Immature natural killer cell (primary cell): ENCODE measurements around the gene GPR146. TPM values are rescaled to one million over a fixed set of nuclear protein-coding genes. Genes with fewer than 3 reads are reported as not detected.
"Not testable (repeated sequence)": the region's sequence is repeated elsewhere in the genome, so short reads cannot be mapped to it uniquely, and the experiment has no call there.

ENCODE experiments used
- DNase-seq, 3 donors: peaks; one replicate each; pipeline ENCODE4 v3.0.0; 2022; ENCODE audit warnings: mixed read lengths in 1 of 3
- H3K27ac Mint-ChIP-seq, 6 donors: one replicate each; pipeline ENCODE4 v1.8.0; 2020; ENCODE audit warnings: mixed read lengths in 6 of 6, mild to moderate bottlenecking in 5 of 6, inconsistent platforms in 4 of 6, moderate library complexity in 3 of 6
- H3K27me3 Mint-ChIP-seq, 3 donors: one replicate each; pipeline ENCODE4 v1.8.0; 2020 to 2021; ENCODE audit warnings: low read depth in 3 of 3, mild to moderate bottlenecking in 3 of 3, mixed read lengths in 3 of 3, moderate library complexity in 3 of 3, inconsistent platforms in 1 of 3
- H3K36me3 Mint-ChIP-seq, 3 donors: one replicate each; pipeline ENCODE4 v1.8.0; 2020; ENCODE audit warnings: mixed read lengths in 3 of 3, inconsistent platforms in 2 of 3, mild to moderate bottlenecking in 2 of 3
- H3K4me1 Mint-ChIP-seq, 2 donors: one replicate each; pipeline ENCODE4 v1.8.0; 2020; ENCODE audit warnings: inconsistent platforms in 2 of 2, mild to moderate bottlenecking in 2 of 2, mixed read lengths in 2 of 2, moderate library complexity in 1 of 2
- H3K4me3 Mint-ChIP-seq, 5 donors: one replicate each; pipeline ENCODE4 v1.8.0; 2020; ENCODE audit warnings: mild to moderate bottlenecking in 5 of 5, mixed read lengths in 5 of 5, inconsistent platforms in 3 of 5, moderate library complexity in 3 of 5
- H3K9me3 Mint-ChIP-seq, 6 donors: one replicate each; pipeline ENCODE4 v1.8.0; 2020; ENCODE audit warnings: mild to moderate bottlenecking in 6 of 6, mixed read lengths in 6 of 6, inconsistent platforms in 4 of 6, moderate library complexity in 3 of 6
- polyA plus RNA-seq, 3 donors: library from polyadenylated mRNA; unstranded; fragments of 300-500 nt; fragmentation: Illumina TruSeq; gene quantifications; one replicate each; pipeline ENCODE4 v1.2.3, GENCODE V29; 2021

GPR146 gene
- polyA plus RNA-seq, result 1 to 10 TPM in 2 of 3 donors, not detected in 1; 1.1 to 1.9 TPM

DNA sequence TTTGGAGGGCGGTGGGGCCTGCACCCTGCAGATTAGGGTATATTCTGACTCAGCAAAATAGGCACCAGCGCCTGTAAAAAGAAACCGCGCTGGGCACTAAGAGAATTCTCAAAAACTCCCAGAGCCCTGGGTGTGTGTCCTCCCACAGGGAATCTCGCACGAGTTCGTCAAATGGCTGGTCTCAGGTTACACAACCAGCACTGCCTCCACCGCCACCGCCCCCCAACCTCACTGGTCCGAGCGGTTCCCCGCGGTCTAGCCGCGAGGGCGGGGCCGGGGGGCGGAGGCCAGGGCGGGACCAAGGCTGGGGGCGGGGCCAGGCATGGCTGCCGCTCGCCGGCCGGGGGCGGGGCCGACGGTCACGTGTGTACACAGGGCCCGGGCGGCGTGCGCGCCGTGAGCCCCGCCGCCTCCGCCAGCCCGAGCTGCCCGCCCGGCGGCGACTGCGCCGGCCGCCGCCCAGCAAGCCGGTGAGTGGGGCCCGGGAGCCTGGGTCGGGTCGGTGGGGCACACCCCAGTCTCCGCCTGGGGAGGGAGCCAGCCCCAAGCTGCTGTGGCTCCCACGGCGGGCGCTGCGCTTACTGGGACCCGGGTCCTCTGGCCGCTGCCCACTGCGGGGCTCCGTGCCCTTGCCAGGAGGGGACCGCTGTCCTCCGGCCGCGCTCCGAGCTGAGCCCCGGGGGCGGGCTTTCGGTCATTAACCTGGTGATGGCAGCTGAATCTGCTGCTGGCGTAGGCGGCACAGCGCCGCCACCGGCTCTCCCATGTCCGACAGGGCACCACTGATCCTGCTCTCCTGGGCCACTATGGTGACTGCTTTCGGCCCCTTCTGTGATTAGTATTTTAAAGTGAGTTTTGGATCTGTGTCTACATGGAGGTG lies at the start of gene GPR146:
Gene GPR146 (plus strand): TSS at position 358 of the 880 bp plus-strand sequence. CDS start 12,970 bp downstream, outside the sequence.
- no peaks in the 10 kb centered on the region for H3K9me3 Mint-ChIP-seq
- peaks cover 48 to 55% of the 10 kb centered on the region in 2 donors for H3K4me1 Mint-ChIP-seq
- H3K27me3 Mint-ChIP-seq, result peaks cover 24 to 27% (median 26%) of the 10 kb centered on the region in 3 donors
- DNase-seq, result peak; percentile 84 to 86 (median 84)
- H3K4me3 Mint-ChIP-seq, result peak within 1 kb of the TSS; percentile 83 to 90 (median 88)
- H3K36me3 Mint-ChIP-seq, result no peaks in the 10 kb centered on the region
- H3K27ac Mint-ChIP-seq, result peak within 1 kb of the TSS; percentile 62 to 86 (median 80)

DNA sequence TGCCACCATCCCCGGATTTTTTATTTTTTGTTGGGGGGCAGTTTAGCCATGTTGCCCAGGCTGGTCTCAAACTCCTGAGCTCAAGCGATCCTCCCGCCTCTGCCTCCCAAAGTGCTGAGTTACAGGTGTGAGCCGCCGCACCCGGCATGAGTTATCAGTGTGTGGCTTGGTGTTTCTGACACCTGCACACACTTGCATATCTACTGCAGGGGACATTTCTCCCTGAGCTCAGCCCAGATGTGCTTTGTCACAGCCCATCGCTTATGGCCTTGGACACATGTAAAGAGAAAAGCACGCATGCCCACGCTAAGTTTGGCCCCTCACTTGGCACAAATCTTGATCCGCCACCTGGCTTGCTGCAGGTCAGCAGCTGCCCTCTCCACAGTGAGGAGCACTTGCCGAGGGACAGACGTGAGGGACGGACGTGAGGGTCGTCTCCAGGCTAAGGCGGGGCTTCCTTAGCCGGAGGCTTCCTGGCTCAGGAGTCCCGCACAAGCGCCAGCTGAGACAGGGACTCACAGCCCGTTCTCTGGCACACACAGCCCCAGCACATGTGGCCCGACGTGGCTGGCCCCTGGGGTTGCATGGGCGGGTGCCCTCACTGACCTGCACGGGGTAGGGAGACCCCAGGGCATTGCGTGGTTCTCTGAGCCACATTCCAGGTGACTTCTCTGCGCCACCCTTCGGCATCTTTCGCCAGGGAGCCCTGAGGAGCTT lies 49.6 kb upstream of the GPR146 start:
- peaks cover 0 to 5% (median 4%) of the 10 kb centered on the region in 3 donors for H3K36me3 Mint-ChIP-seq
- H3K27me3 Mint-ChIP-seq, result peaks cover 0 to 16% (median 4%) of the 10 kb centered on the region in 3 donors
- DNase-seq, result no peak
- H3K27ac Mint-ChIP-seq, result no peak overlapping the region
- no peaks in the 10 kb centered on the region for H3K9me3 Mint-ChIP-seq
- no peak overlapping the region for H3K4me3 Mint-ChIP-seq
- peaks cover 0 to 10% of the 10 kb centered on the region in 2 donors for H3K4me1 Mint-ChIP-seq

DNA sequence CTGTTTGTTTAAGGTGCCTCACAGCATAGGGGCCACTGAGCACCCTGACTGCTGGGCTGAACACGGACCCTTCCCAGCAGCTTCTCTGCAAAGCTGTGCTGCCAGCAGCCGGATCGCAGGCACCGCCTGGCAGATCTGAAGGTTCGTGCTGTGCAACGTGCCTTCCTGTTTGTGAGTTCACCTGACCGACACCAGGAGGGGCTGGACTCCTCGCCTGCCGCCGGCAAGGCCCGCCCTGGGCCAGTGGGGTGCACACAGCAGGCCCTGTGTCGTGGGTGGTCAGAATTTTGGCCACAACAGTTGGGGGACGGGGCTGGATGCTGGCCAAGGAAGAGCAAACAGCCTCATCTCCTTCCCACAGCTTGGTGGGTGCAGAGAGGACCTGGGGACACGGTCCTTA lies 48.8 kb upstream of the GPR146 start:
- Mint-ChIP-seq H3K27me3 (peaks cover 4 to 19% (median 5%) of the 10 kb centered on the region in 3 donors), H3K4me1 (peaks cover 0 to 10% of the 10 kb centered on the region in 2 donors), H3K27ac (no peak overlapping the region), H3K9me3 (no peaks in the 10 kb centered on the region), H3K36me3 (peaks cover 0 to 5% (median 4%) of the 10 kb centered on the region in 3 donors), H3K4me3 (no peak overlapping the region)
- DNase-seq, result no peak

GRCh38 chr7:996079-996872 lies 48.1 kb upstream of the GPR146 start:
- Mint-ChIP-seq H3K4me3 (no peak overlapping the region), H3K27ac (no peak overlapping the region), H3K4me1 (peaks cover 0 to 14% of the 10 kb centered on the region in 2 donors), H3K9me3 (no peaks in the 10 kb centered on the region), H3K27me3 (peaks cover 10 to 18% (median 10%) of the 10 kb centered on the region in 3 donors), H3K36me3 (peaks cover 0 to 5% (median 4%) of the 10 kb centered on the region in 3 donors)
- no peak for DNase-seq

DNA sequence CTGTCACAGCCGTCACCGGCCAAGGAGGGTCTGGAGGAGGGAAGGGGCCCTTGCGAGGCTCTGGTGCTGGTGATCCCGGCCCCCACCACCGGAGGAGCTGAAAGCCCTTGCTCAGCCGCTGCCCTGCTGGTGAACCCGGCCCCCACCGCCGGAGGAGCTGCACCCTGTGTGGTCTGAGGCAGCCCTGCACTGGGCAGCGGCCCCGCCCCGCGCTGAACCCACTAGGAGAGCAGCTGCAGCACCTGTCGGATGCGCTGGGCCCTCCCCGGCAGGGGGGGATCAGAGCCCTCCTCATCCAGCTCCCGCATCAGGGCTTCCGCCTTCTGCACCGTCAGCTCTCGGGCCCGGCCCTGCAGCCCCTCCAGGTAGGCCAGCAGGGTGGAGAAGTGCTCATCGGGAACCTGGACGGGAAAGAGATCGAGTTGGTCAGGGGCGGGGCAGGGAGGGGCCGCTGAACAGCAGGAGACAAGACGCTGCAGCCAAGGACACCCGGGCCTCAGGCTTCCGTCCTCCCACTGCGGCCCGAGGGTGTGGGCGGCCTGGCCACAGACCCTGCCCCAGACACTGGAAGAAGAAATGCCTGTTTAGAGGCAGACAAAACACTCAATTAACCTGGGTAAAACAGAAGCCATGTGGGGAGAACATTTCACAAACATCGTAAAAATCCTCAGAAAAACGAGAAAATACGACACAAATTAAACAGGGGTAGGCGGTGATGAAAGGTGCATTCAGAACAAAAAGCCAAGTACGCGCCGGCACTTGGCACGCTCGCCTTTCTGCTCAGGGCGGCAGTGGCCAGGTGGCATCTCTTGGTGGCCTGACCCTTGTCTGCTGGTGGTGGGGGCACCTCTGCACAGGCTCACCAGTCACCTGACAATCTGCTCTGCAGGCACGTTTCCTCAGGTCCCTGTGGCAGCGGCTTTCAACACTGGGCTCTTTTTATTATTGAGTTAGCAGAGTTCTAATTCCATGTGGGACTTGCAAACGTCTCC lies 46.6 kb upstream of the GPR146 start:
- H3K9me3 Mint-ChIP-seq, result no peaks in the 10 kb centered on the region
- DNase-seq, result no peak
- peaks cover 19 to 29% (median 23%) of the 10 kb centered on the region in 3 donors for H3K27me3 Mint-ChIP-seq
- peaks cover 0 to 16% of the 10 kb centered on the region in 2 donors for H3K4me1 Mint-ChIP-seq
- no peak overlapping the region for H3K4me3 Mint-ChIP-seq
- H3K36me3 Mint-ChIP-seq, result peaks cover 0 to 5% (median 4%) of the 10 kb centered on the region in 3 donors
- H3K27ac Mint-ChIP-seq, result peak overlapping the region in 1 of 6 donors; percentile 46

- H3K4me3 Mint-ChIP-seq, result no peak overlapping the region
- H3K36me3 Mint-ChIP-seq, result peaks cover 0 to 5% (median 4%) of the 10 kb centered on the region in 3 donors
- peaks cover 0 to 11% of the 10 kb centered on the region in 2 donors for H3K4me1 Mint-ChIP-seq
- peak overlapping the region in 1 of 6 donors; percentile 27 for H3K27ac Mint-ChIP-seq
- H3K27me3 Mint-ChIP-seq, result peaks cover 18 to 26% (median 20%) of the 10 kb centered on the region in 3 donors
- no peaks in the 10 kb centered on the region for H3K9me3 Mint-ChIP-seq
- DNase-seq, result no peak
Measured at GRCh38 chr7:999149-999879, 45.0 kb upstream of the GPR146 start.

- DNase-seq, result no peak
- no peak overlapping the region for H3K4me3 Mint-ChIP-seq
- peak overlapping the region in 1 of 6 donors; percentile 27 for H3K27ac Mint-ChIP-seq
- H3K9me3 Mint-ChIP-seq, result no peaks in the 10 kb centered on the region
- peaks cover 19 to 27% (median 21%) of the 10 kb centered on the region in 3 donors for H3K27me3 Mint-ChIP-seq
- H3K36me3 Mint-ChIP-seq, result peaks cover 0 to 5% (median 4%) of the 10 kb centered on the region in 3 donors
- H3K4me1 Mint-ChIP-seq, result peaks cover 0 to 11% of the 10 kb centered on the region in 2 donors
Measured at GRCh38 chr7:999941-1000935, 44.1 kb upstream of the GPR146 start.

- Mint-ChIP-seq H3K27me3 (peaks cover 19 to 27% (median 23%) of the 10 kb centered on the region in 3 donors), H3K4me3 (peak overlapping the region in 3 of 5 donors; percentile 18 to 36 (median 27)), H3K4me1 (peaks cover 0 to 11% of the 10 kb centered on the region in 2 donors), H3K27ac (peak overlapping the region in 5 of 6 donors; percentile 30 to 92 (median 61))
- DNase-seq, result peak; percentile 40 to 62 (median 51)
- H3K9me3 Mint-ChIP-seq, H3K36me3 Mint-ChIP-seq: not testable (repeated sequence)
Measured at GRCh38 chr7:1001069-1001770, 43.1 kb upstream of the GPR146 start.

DNA sequence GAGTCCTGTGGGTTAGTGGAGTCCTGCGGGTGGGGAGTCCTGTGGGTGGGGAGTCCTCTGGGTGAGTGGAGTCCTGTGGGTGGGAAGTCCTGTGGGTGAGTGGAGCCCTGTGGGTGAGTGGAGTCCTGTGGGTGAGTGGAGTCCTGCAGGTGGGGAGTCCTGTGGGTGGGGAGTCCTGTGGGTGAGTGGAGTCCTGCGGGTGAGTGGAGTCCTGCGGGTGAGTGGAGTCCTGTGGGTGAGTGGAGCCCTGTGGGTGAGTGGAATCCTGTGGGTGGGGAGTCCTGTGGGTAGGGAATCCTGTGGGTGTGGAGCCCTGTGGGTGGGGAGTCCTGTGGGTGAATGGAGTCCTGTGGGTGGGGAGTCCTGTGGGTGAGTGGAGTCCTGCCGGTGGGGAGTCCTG lies 42.3 kb upstream of the GPR146 start:
- H3K27ac Mint-ChIP-seq, result peak overlapping the region in 2 of 6 donors; percentile 61 to 92
- H3K4me3 Mint-ChIP-seq, result peak overlapping the region in 1 of 5 donors; percentile 40

DNA sequence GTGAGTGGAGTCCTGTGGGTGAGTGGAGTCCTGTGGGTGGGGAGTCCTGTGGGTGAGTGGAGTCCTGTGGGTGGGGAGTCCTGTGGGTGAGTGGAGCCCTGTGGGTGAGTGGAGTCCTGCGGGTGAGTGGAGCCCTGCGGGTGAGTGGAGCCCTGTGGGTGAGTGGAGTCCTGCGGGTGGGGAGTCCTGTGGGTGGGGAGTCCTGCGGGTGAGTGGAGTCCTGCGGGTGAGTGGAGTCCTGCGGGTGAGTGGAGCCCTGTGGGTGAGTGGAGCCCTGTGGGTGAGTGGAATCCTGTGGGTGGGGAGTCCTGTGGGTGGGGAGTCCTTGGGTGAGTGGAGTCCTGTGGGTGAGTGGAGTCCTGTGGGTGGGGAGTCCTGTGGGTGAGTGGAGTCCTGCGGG lies 41.9 kb upstream of the GPR146 start:
- Mint-ChIP-seq H3K27ac (peak overlapping the region in 2 of 6 donors; percentile 61 to 92), H3K4me1 (peaks cover 0 to 11% of the 10 kb centered on the region in 2 donors), H3K27me3 (peaks cover 19 to 27% (median 23%) of the 10 kb centered on the region in 3 donors)
- not testable (repeated sequence) for H3K9me3 Mint-ChIP-seq, H3K4me3 Mint-ChIP-seq, DNase-seq, H3K36me3 Mint-ChIP-seq

More for the DNA sequence above, 42.3 kb upstream of the GPR146 start:
- DNase-seq, result peak; percentile 34 to 62 (median 56)
- H3K27me3 Mint-ChIP-seq, result peaks cover 19 to 27% (median 23%) of the 10 kb centered on the region in 3 donors
- peaks cover 0 to 11% of the 10 kb centered on the region in 2 donors for H3K4me1 Mint-ChIP-seq
- not testable (repeated sequence) for H3K36me3 Mint-ChIP-seq, H3K9me3 Mint-ChIP-seq
